GM12892 (cell line): ENCODE data around the gene CFAP299.
"Not testable (repeated sequence)": the region's sequence is repeated elsewhere in the genome, so short reads cannot be mapped to it uniquely, and the experiment has no call there.

Source experiments
- DNase-seq: peaks from one replicate; pipeline ENCODE4 v3.0.0; 2011; ENCODE audit not compliant: insufficient read length
- FAIRE-seq: peaks from 2 replicates; lab custom pipeline; 2011; peaks lifted over from hg19 to GRCh38; lab: Jason Lieb, UNC
- POLR2A ChIP-seq: IDR thresholded peaks from 2 replicates; pipeline ENCODE4 v1.6.1; 2011; ENCODE audit warnings: low read depth, low read length, control low read depth
- POLR2AphosphoS5 ChIP-seq: IDR thresholded peaks from 2 replicates; pipeline ENCODE4 v1.6.1; 2011; ENCODE audit warnings: low read depth, low read length, control low read depth
- TAF1 ChIP-seq: IDR thresholded peaks from 2 replicates; pipeline ENCODE4 v1.6.1; 2011; ENCODE audit warnings: low read depth, mild to moderate bottlenecking, control low read depth, low read length, borderline replicate concordance

The CFAP299 gene

DNA sequence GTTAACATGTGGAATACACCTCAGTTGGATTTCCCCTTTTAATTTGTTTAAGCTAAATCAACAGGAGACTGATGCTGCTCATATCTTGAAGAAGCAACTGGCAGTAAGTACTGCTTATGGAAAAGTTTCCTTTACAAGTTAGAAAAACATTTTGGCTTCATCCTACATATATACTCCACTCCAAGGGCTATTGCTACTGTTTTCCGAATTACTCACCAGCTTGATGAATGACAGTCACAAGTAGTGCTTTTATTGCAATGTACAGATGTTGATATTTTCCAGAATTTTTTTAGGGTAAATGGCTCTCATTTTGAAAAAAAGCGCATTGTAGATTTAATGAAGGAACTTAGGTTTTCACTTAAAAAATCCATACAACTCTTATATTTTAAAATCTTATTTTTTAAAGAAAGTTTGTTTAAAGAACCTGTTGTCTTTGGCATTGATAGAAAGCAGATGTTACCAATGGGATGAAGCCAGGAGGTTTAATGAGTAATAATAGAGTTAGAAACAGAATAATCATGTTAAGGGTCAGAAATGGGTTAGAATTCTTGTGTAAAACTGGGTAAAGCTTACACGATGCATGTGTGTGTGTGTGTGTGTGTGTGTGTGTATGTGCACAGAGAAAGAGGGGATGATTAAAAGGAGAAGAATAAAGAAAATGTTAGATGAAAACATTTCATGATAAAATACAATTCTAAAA lies 272.9 kb downstream of the CFAP299 start:
- DNase-seq (no peak), FAIRE-seq (no peak)

DNA sequence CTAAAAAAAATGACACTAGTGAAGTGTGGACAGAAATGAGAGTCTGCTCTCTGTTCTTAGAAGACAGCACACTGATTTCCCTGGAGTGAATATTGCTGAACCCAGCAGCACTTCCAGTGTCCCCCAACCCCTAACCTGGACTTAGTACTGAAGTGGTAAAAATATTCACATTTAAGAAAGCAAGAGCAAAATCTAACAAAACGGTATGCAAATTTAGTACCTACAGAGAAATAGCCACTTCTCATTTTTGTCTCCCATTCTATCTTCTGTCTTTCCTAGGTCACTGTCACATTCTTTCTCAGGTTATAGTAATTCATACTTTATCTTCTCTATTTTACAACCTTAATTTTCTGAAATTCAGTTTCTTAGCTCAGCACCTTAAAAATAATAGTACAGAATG lies 274.7 kb downstream of the CFAP299 start:
- no peak for FAIRE-seq
- TF ChIP-seq POLR2AphosphoS5 (no peak), POLR2A (no peak), TAF1 (no peak)
- no peak for DNase-seq

More for the DNA sequence above, 272.9 kb downstream of the CFAP299 start:
- no peak for TF ChIP-seq POLR2AphosphoS5
- TF ChIP-seq TAF1 = no peak
- no peak for TF ChIP-seq POLR2A

DNA sequence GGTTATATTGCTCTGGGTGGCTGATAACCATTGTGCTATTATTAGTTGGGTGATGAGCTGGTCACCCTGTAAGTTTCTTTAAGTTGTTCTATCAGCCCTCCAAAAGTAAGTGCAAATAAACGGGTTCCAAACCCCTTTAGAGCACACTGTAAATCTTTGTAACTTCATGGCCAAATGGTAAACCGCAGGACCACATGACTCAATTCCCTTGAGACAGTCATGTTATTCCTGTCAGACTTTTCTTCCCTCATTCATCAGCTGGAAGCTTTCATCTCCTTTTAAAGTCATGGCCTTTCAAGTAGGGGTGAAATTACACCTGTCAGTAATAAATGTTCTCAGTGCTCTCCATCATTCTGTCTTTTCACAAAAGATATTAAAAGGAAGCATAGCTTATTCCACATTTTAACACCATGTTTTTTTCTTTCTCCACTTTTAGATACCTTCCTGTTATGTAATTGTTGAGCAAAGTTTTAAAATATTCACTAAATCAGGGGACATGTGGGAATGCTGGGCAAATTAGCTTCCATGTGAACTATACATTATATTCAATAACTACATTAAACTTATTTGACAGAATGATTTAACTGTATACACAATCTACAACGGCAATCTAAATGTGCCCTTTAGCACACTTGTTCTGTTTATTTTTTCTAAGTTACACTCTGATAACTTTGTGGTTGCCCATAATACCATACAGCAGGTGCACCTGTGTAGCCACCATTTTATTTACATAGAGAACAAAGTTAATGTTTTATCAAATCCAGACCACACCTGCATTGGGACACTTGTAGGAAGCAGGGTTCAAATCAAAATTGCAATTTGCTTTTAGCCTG lies 275.5 kb downstream of the CFAP299 start:
- no peak for DNase-seq
- peak; percentile 54 for FAIRE-seq
- TF ChIP-seq POLR2AphosphoS5 (no peak), TAF1 (no peak), POLR2A (no peak)

DNA sequence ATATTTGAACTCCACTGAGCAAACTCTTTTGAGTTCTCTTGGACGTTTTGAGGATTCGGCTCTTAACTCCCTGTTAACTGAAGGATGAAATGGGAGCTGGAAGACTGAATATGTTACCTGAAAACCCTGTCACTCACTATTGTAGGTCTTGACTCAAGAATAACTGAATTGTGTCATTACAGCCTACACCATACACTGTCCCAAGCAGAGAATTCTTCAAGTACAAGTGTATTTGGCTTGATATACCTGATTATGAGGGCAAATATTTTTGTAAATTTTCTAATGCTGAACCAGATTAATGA lies 276.1 kb downstream of the CFAP299 start:
- DNase-seq = no peak
- TF ChIP-seq TAF1 (no peak), POLR2AphosphoS5 (no peak), POLR2A (no peak)
- FAIRE-seq = peak; percentile 63

DNA sequence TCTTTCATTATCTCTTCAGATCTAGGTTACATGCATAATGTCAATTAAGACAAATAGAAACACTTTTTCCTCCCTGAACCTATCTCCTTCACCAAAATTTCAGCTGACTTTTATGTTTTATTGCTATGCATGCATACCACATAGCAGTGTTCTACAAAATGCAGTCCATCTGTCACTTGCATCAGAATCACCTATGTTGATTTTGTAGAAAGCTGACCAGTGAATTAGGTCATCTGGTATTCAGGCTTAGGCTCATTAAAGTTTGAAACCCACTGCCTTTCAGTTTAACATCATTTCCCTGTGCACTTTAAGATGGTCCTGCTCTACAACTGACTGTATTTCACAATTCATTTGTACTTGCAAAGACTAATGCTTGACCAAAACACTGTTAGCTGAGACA lies 277.9 kb downstream of the CFAP299 start:
- TF ChIP-seq POLR2AphosphoS5 (no peak), TAF1 (no peak), POLR2A (no peak)
- no peak for FAIRE-seq

DNA sequence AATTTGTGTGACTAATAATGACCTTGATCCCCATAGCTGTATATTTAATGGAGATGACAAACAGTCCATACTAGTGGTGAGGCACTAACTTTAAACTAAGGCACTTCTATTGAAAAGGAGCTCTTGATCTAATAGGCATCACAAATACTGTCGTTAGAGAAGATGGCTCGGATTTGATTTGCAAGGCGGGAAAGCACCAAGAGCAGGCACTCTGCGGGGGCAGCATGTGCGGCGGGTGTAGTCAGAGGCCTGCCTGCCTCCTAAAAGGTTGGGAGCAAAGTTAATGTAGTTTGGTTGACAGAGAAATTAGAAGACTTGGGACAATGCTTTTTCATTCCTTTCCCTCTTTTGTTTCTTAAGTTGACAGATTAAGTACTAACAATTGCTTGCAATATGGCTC lies 278.8 kb downstream of the CFAP299 start:
- TF ChIP-seq POLR2AphosphoS5 = no peak
- no peak for TF ChIP-seq TAF1
- TF ChIP-seq POLR2A = no peak

More for the DNA sequence above, 277.9 kb downstream of the CFAP299 start:
- DNase-seq = no peak

DNA sequence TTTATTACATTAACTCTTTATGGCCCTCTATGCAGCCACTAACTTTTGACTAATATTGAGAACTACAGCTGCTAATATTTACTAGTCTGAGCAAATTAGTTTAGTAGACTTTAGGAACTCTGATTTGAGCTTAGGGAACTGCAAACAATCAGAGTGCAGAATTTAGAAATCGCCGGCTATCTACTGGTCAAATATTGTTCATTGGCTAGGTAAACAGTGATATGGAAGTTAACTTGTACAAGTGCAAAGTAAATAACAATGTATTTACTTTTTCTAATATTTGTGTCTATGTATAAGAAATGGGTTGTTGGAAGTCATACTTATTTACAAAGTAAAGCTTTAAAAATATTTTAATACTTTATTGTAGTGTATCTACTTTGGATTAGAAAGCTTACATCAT lies 279.6 kb downstream of the CFAP299 start:
- FAIRE-seq = no peak
- no peak for DNase-seq
- TF ChIP-seq TAF1 (no peak), POLR2A (no peak), POLR2AphosphoS5 (no peak)

More for the DNA sequence above, 278.8 kb downstream of the CFAP299 start:
- no peak for FAIRE-seq
- no peak for DNase-seq

DNA sequence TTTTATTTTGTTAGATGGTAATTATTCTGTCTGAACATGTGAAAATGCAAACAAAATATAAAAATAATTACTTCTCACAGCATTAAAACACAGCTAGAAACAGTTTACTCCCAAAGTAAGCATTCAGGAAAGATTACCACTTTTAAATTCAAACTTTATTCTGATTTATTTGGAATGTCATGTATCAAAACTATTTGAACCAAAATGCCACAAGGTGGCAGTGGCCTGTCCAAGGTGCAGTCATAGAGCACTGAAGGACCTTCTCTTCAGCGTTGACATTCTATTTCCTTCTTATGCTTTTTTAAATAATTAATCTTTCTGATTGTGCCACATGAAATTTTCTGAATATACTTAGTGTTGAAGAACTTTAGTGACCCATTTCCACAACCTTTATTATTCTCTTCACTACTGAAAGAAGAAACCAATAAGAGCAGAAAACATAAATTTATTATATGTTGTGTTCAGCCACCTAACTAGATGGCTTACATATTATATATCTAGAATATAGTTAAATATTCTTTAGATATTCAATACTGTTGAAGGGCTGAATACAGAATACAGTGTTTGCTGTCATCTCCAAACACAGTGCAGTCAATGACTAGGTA lies 283.6 kb downstream of the CFAP299 start:
- no peak for FAIRE-seq
- DNase-seq = no peak
- no peak for TF ChIP-seq POLR2AphosphoS5
- no peak for TF ChIP-seq TAF1
- TF ChIP-seq POLR2A = no peak

DNA sequence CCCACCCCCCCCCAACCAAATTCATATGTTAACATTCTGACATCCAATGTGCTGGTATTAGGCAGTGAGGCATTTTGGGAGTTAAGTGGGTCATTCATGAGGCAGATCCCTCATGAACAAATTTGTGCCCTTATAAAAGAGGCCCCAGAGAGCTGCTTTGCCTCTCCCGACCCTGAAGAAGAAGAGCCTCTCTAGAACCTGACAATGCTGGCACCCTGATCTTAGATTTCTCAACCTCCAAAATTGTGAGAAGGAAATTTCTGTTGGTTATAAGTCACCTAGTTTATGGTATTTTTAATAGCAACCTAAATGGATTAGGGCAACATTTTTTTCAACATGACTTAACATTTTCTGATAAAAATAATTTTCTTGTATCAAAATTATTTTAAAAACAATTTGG lies 296.3 kb downstream of the CFAP299 start:
- FAIRE-seq = no peak

DNA sequence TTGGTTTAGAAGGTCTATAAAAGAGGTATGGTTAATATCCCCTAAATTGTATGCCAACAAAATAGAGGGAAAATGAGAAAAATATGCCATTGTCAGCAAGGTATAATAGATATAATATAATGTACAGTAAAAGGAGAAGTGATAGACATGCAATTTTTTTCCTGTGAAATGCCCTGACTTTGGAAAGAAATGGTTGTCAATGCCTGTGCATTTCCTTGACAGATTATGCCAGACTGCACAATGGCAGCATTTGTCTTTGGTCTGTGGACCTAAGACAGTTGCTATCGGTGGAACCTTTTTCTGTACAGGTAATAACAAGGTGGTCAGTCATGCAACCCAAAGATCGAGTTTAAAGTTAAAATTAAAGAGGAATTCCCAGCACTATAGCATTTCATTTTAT lies 301.7 kb downstream of the CFAP299 start:
- no peak for DNase-seq
- FAIRE-seq = no peak
- no peak for TF ChIP-seq POLR2A
- TF ChIP-seq TAF1 = no peak
- TF ChIP-seq POLR2AphosphoS5 = no peak

More for the DNA sequence above, 296.3 kb downstream of the CFAP299 start:
- no peak for TF ChIP-seq TAF1
- no peak for TF ChIP-seq POLR2A
- no peak for TF ChIP-seq POLR2AphosphoS5
- DNase-seq = no peak

DNA sequence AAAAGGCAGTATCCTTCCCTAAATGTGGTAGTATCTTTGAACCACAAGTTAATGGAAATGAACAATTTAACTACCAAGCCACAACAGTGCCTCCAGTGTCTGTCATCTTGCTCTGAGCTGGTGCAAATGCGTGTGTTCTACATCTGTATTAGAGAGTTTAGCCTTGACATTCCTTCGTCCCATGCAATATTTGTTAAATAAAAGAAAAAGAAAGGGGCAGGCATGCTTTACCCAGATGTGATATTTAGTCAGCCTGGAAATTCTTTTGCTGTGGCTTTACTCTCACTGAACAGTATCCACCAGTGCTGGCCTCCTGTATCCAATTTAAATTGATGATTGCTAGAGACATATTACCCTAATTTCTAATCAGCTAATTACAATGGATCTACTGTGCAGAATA lies 310.5 kb downstream of the CFAP299 start:
- FAIRE-seq = no peak
- no peak for TF ChIP-seq TAF1
- no peak for TF ChIP-seq POLR2AphosphoS5
- no peak for TF ChIP-seq POLR2A
- no peak for DNase-seq

DNA sequence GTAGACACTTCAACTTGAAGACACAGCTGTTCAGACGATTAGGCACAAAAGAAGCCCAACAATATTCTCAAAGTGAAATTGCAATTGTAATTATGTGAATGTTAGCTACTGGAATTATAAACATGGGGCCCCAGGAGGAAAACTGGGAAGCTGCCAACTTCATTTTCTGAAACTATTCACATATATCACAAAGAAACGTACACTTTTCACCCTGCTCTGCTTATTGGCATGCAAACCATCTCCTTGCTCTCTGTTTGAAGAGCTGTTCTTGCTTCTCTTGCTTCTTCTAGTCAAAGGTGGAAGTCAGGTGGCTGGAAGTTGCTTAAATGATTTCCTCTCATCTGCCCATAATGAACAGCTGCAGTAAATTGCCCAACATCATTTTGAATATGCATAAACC lies 320.1 kb downstream of the CFAP299 start:
- TF ChIP-seq POLR2A = no peak
- TF ChIP-seq POLR2AphosphoS5 = no peak
- no peak for TF ChIP-seq TAF1
- no peak for FAIRE-seq
- no peak for DNase-seq

DNA sequence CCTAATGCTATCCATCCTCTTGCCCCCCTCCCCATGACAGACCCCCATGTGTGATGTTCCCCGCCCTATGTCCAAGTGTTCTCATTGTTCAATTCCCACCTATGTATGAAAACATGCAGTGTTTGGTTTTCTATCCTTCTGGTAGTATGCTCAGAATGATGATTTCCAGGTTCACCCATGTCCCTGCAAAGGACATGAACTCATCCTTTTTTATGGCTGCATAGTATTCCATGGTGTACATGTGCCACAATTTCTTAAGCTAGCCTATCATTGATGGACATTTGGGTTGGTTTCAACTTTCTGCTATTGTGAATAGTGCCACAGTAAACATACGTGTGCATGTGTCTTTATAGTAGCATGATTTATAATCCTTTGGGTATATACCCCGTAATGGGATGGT lies 334.6 kb downstream of the CFAP299 start:
- not testable (repeated sequence) for DNase-seq, FAIRE-seq
